ENCODE measurements around the gene PPP4R4. TPM values are rescaled to one million over a fixed set of nuclear protein-coding genes. Genes with fewer than 3 reads are reported as not detected.

Gene PPP4R4
- total RNA-seq, 1 donor from 2014 or later, result 14.0 TPM

GRCh38 chr14:94142836-94143235 is 31.3 kb upstream of the PPP4R4 start:
- Histone ChIP-seq H3K4me3 (ENCODE audit: low read depth, low read length) (no peak overlapping the region), H3K36me3 (ENCODE audit: control insufficient read depth, insufficient read depth, low read length) (no peaks in the 10 kb centered on the region), H3K27me3 (ENCODE audit: control insufficient read depth, insufficient read depth, low read length) (no peaks in the 10 kb centered on the region)
- TF ChIP-seq CTCF (IDR thresholded peaks at IDR 0.05; ENCODE audit: insufficient read depth, low read length, severe bottlenecking), result no peak
- DNase-seq (ENCODE audit: low read depth), result no peak
- FAIRE-seq, result no peak

GRCh38 chr14:94143239-94143638 is 30.9 kb upstream of the PPP4R4 start:
- FAIRE-seq (no peak), DNase-seq (ENCODE audit: low read depth) (peak; percentile 21)

GRCh38 chr14:94143711-94144110 is 30.4 kb upstream of the PPP4R4 start:
- Histone ChIP-seq H3K36me3 (ENCODE audit: control insufficient read depth, insufficient read depth, low read length) (no peaks in the 10 kb centered on the region), H3K27me3 (ENCODE audit: control insufficient read depth, insufficient read depth, low read length) (no peaks in the 10 kb centered on the region), H3K4me3 (ENCODE audit: low read depth, low read length) (no peak overlapping the region)
- TF ChIP-seq CTCF (IDR thresholded peaks at IDR 0.05; ENCODE audit: insufficient read depth, low read length, severe bottlenecking), result no peak
- no peak for FAIRE-seq
- DNase-seq (ENCODE audit: low read depth), result no peak

More at GRCh38 chr14:94143239-94143638, 30.9 kb upstream of the PPP4R4 start:
- Histone ChIP-seq H3K27me3 (ENCODE audit: control insufficient read depth, insufficient read depth, low read length) (no peaks in the 10 kb centered on the region), H3K36me3 (ENCODE audit: control insufficient read depth, insufficient read depth, low read length) (no peaks in the 10 kb centered on the region), H3K4me3 (ENCODE audit: low read depth, low read length) (no peak overlapping the region)
- peak; percentile 40 for TF ChIP-seq CTCF (IDR thresholded peaks at IDR 0.05; ENCODE audit: insufficient read depth, low read length, severe bottlenecking)

- no peak for FAIRE-seq
These were observed 29.4 kb upstream of the PPP4R4 start for GRCh38 chr14:94144765-94145164.

GRCh38 chr14:94145902-94146527 is 28.1 kb upstream of the PPP4R4 start:
- Histone ChIP-seq H3K4me3 (ENCODE audit: low read depth, low read length) (no peak overlapping the region), H3K36me3 (ENCODE audit: control insufficient read depth, insufficient read depth, low read length) (no peaks in the 10 kb centered on the region), H3K27me3 (ENCODE audit: control insufficient read depth, insufficient read depth, low read length) (no peaks in the 10 kb centered on the region)
- peak; percentile 81 for DNase-seq (ENCODE audit: low read depth)
- no peak for FAIRE-seq
- TF ChIP-seq CTCF (IDR thresholded peaks at IDR 0.05; ENCODE audit: insufficient read depth, low read length, severe bottlenecking), result no peak

More at GRCh38 chr14:94144765-94145164, 29.4 kb upstream of the PPP4R4 start:
- Histone ChIP-seq H3K27me3 (ENCODE audit: control insufficient read depth, insufficient read depth, low read length) (no peaks in the 10 kb centered on the region), H3K36me3 (ENCODE audit: control insufficient read depth, insufficient read depth, low read length) (no peaks in the 10 kb centered on the region), H3K4me3 (ENCODE audit: low read depth, low read length) (no peak overlapping the region)
- DNase-seq (ENCODE audit: low read depth), result no peak
- no peak for TF ChIP-seq CTCF (IDR thresholded peaks at IDR 0.05; ENCODE audit: insufficient read depth, low read length, severe bottlenecking)

- peak; percentile 68 for DNase-seq (ENCODE audit: low read depth)
- Histone ChIP-seq H3K27me3 (ENCODE audit: control insufficient read depth, insufficient read depth, low read length) (no peaks in the 10 kb centered on the region), H3K4me3 (ENCODE audit: low read depth, low read length) (no peak overlapping the region), H3K36me3 (ENCODE audit: control insufficient read depth, insufficient read depth, low read length) (no peaks in the 10 kb centered on the region)
- no peak for TF ChIP-seq CTCF (IDR thresholded peaks at IDR 0.05; ENCODE audit: insufficient read depth, low read length, severe bottlenecking)
- no peak for FAIRE-seq
These were observed 21.4 kb upstream of the PPP4R4 start for GRCh38 chr14:94152676-94153075.
